ENCODE measurements around the gene IER5.
A peak's percentile ranks its signal among the peaks of the same experiment; 100 is the strongest.

IER5 gene

GRCh38 chr1:181090641-181091126, 2.2 kb downstream of the IER5 start:
- H3K4me1 ChIP-seq (ENCODE audit: control insufficient read depth in 1 of 2, insufficient read depth in 1 of 2, low read depth in 1 of 2, low read length in 1 of 2) = peaks cover 33 to 35% of the 10 kb centered on the region in 2 experiments
- H3K36me3 ChIP-seq = no peaks in the 10 kb centered on the region
- H3K9me3 ChIP-seq = no peaks in the 10 kb centered on the region
- no peaks in the 10 kb centered on the region for H3K27me3 ChIP-seq
- peak overlapping the region; percentile 93 for H3K27ac ChIP-seq
- TF ChIP-seq, protein P1, sequence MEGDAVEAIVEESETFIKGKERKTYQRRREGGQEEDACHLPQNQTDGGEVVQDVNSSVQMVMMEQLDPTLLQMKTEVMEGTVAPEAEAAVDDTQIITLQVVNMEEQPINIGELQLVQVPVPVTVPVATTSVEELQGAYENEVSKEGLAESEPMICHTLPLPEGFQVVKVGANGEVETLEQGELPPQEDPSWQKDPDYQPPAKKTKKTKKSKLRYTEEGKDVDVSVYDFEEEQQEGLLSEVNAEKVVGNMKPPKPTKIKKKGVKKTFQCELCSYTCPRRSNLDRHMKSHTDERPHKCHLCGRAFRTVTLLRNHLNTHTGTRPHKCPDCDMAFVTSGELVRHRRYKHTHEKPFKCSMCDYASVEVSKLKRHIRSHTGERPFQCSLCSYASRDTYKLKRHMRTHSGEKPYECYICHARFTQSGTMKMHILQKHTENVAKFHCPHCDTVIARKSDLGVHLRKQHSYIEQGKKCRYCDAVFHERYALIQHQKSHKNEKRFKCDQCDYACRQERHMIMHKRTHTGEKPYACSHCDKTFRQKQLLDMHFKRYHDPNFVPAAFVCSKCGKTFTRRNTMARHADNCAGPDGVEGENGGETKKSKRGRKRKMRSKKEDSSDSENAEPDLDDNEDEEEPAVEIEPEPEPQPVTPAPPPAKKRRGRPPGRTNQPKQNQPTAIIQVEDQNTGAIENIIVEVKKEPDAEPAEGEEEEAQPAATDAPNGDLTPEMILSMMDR (IDR thresholded peaks at IDR 0.05) = no peak
- peak overlapping the region; percentile 69 to 97 for H3K4me3 ChIP-seq (ENCODE audit: low read depth in 1 of 2, low read length in 1 of 2)

DNA sequence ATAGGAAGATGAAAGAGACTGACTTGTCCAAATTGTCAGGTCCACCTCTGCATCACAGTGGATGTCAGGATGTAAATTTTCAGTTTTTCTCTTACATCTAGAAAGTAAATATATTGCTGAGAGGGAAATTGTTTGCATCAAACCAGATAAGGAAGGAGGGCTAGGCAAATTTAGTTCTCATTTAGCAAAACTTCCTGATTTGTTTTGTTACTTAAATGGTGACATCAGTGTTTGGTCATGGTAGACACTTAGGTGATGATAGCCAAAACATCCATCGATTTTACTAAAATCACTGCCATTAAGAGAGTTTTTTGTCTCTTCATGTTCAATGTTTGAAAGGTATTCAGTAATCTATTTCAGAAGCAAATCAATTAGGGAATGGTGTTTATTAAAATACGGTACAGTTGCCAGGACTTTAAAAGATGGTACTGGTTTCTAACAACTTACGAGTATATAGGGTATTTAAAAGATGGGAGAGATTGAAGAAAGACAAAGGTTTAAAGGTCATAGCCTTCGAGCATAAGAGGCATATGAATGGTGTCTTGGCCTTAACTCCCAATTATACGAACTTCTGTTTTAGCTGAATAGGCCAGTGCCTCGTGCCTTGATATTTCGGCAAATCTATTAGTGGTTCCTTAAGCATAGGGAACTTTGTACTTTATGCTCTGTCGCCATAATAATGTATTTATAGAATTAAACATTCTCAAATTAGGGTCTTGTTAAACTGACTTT, 3.0 kb downstream of the IER5 start:
- Histone ChIP-seq H3K27me3 (no peaks in the 10 kb centered on the region), H3K36me3 (no peaks in the 10 kb centered on the region), H3K4me1 (ENCODE audit: control insufficient read depth in 1 of 2, insufficient read depth in 1 of 2, low read depth in 1 of 2, low read length in 1 of 2) (peaks cover 33 to 35% of the 10 kb centered on the region in 2 experiments), H3K9me3 (no peaks in the 10 kb centered on the region), H3K4me3 (ENCODE audit: low read depth in 1 of 2, low read length in 1 of 2) (peak overlapping the region in 1 of 2 experiments; percentile 97), H3K27ac (no peak overlapping the region)
- TF ChIP-seq, protein P1 (IDR thresholded peaks at IDR 0.05) = no peak

DNA sequence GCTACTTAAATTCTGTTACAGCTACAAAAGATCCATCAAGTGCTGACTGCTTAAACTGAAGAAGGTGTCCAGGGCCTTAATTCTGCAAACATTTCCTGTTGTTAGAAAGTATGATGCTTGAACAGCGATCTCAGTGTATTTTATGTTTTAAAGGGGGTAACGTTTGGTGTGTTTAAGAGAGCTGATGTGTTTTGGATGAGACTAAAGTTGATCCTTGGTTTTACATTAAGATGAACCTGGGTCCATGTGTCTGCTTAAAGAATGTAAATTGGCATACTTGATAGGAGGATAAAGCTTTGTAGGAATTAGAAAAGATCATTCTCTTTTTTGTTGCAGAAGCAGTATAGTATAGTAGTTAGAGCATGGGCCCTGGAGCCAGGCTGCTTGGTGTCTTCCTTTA, 3.6 kb downstream of the IER5 start:
- no peaks in the 10 kb centered on the region for H3K36me3 ChIP-seq
- TF ChIP-seq, protein P1 (IDR thresholded peaks at IDR 0.05) = no peak
- no peaks in the 10 kb centered on the region for H3K27me3 ChIP-seq
- H3K4me1 ChIP-seq (ENCODE audit: control insufficient read depth in 1 of 2, insufficient read depth in 1 of 2, low read depth in 1 of 2, low read length in 1 of 2) = peaks cover 27 to 30% of the 10 kb centered on the region in 2 experiments
- no peak overlapping the region for H3K4me3 ChIP-seq (ENCODE audit: low read depth in 1 of 2, low read length in 1 of 2)
- H3K27ac ChIP-seq = no peak overlapping the region
- no peaks in the 10 kb centered on the region for H3K9me3 ChIP-seq

GRCh38 chr1:181092883-181093458, 4.5 kb downstream of the IER5 start:
- Histone ChIP-seq H3K36me3 (no peaks in the 10 kb centered on the region), H3K9me3 (no peaks in the 10 kb centered on the region), H3K27me3 (no peaks in the 10 kb centered on the region), H3K4me3 (ENCODE audit: low read depth in 1 of 2, low read length in 1 of 2) (no peak overlapping the region), H3K27ac (no peak overlapping the region), H3K4me1 (ENCODE audit: control insufficient read depth in 1 of 2, insufficient read depth in 1 of 2, low read depth in 1 of 2, low read length in 1 of 2) (peaks cover 18 to 21% of the 10 kb centered on the region in 2 experiments)
- TF ChIP-seq, protein P1 (IDR thresholded peaks at IDR 0.05) = no peak

GRCh38 chr1:181094416-181095212, 6.1 kb downstream of the IER5 start:
- H3K4me3 ChIP-seq (ENCODE audit: low read depth in 1 of 2, low read length in 1 of 2) = no peak overlapping the region
- H3K36me3 ChIP-seq = no peaks in the 10 kb centered on the region
- peaks cover 14 to 18% of the 10 kb centered on the region in 2 experiments for H3K4me1 ChIP-seq (ENCODE audit: control insufficient read depth in 1 of 2, insufficient read depth in 1 of 2, low read depth in 1 of 2, low read length in 1 of 2)
- H3K9me3 ChIP-seq = no peaks in the 10 kb centered on the region
- no peak overlapping the region for H3K27ac ChIP-seq
- H3K27me3 ChIP-seq = peaks cover 13% of the 10 kb centered on the region
- TF ChIP-seq, protein P1 (IDR thresholded peaks at IDR 0.05) = no peak

Measured in neutrophil (primary cell).